Gastrocnemius medialis (tissue), 4 donors: ENCODE data around the gene ITFG2.

Experiments
- CTCF ChIP-seq, 5 experiments: fragments of 450-650 bp in 3 of 5; fragments of 200-600 bp in 2 of 5; sonication (generic) in 2 of 5; IDR thresholded peaks in 4 of 5; conservative IDR thresholded peaks in 1 of 5; 1 replicate in 4 of 5; 2 replicates in 1 of 5; pipeline ENCODE4 v1.5.1; 2016 to 2019; ENCODE audit warnings: antibody characterized with exemption in 5 of 5, mild to moderate bottlenecking in 3 of 5, moderate library complexity in 3 of 5
- POLR2A ChIP-seq, 2 donors: fragments of 450-650 bp; IDR thresholded peaks; one replicate each; pipeline ENCODE4 v1.6.1; 2017; ENCODE audit warnings: antibody characterized with exemption in 2 of 2, mild to moderate bottlenecking in 2 of 2, moderate library complexity in 2 of 2

- no peak for TF ChIP-seq POLR2A (IDR thresholded peaks at IDR 0.05)
- no peak for TF ChIP-seq CTCF (IDR thresholded peaks at IDR 0.05 in 4 of 5, conservative IDR thresholded peaks at IDR 0.05 in 1 of 5)
Measured at GRCh38 chr12:2796187-2796666, 16.2 kb upstream of the ITFG2 start.
